NCI-H2029 (cell line): Measurements from ENCODE around the gene ZP1.

Experiments
- DNase-seq: peaks from one replicate; lab custom pipeline; 2025; lab: John Stamatoyannopoulos, UW

ZP1 gene

DNA sequence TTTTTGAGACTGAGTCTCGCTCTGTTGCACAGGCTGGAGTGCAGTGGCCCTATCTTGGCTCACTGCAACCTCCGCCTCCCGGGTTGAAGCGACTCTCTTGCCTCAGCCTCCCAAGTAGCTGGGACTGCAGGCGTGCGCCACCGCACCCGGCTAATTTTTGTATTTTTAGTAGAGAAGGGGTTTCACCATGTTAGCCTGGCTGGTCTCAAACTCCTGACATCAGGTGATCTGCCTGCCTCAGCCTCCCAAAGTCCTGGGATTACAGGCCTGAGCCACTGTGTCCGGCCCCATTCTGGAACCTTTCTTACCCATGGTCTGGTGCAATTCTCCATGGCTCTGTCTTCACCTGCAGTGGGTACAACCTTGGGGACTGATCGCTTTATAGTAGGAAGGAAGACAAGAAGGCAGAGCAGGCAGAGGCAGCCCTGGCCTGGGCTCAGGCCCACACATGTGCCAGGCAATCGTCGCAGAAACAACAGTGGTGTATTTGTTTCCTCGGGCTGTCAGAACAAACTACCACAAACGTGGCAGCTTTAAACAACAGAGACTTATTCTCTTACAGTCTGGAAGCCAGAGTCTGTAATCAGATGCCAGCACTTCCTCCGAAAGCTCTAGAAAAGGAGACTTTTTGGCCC lies 7.6 kb upstream of the ZP1 start:
- no peak for DNase-seq

DNA sequence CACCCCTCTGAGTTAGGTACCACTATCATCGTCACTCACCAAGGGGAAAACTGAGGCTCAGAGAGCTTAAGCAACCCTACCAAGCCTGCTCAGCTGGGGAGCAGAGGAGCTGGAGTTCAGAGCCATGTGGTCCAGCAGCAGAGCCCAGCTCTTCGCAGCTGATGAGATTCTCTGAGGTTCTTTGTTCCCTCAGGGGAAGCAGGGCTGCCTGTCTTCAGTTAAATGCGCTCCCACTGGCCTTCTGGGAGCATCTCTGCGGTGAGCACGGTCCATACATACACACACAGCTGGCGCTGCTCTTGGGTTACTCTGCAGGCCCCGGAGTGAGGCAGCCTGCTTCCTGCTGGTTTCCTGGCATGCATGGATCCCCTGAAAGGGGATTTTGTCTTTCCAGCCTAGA lies 6.4 kb upstream of the ZP1 start:
- DNase-seq: no peak

GRCh38 chr11:60862171-60862570 lies 5.2 kb upstream of the ZP1 start:
- no peak for DNase-seq

DNA sequence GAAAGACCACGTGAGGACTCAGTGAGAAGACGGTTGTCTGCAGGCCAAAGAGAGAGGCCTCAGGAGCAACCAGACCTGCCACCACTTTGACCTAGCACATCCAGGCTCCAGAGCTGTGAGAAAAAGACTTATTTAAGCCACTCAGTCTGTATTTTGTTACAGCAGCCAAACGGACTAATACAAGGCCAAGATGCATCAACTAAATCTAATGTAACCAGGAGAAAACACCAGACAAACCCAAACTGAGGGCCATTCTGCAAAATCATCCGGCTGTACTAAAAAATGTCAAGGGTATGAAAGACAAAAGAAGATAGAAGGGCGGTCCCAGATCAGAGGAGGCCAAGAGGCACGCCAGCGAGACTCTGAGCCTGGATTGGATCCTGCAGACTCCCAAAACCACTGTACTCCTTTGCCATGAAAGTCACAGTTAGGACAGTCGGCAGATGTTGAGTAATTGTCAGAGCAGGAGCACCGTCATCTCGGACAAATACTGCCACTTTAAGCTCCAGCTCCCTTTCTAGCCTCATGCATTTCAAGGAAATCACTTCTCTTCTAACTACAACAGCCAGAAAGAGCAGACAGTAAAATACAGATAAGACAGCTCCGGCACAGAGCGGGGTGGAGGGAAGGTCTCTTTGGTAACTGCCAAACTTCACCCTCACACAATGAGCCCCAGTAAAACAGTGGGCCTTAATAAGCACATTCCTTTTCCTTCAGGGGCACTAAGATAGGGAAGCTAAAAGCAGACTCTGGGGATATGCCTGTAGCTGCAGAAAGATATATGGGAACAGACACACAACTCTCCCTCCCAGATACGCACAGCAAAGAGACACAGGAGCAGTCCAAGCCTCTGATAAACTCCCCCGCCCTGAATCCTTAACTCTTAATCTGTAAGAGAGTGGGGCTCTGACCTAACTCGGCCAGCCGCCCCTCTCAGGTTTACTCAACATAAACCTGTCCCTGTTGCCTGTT lies 3.5 kb upstream of the ZP1 start:
- DNase-seq: no peak

DNA sequence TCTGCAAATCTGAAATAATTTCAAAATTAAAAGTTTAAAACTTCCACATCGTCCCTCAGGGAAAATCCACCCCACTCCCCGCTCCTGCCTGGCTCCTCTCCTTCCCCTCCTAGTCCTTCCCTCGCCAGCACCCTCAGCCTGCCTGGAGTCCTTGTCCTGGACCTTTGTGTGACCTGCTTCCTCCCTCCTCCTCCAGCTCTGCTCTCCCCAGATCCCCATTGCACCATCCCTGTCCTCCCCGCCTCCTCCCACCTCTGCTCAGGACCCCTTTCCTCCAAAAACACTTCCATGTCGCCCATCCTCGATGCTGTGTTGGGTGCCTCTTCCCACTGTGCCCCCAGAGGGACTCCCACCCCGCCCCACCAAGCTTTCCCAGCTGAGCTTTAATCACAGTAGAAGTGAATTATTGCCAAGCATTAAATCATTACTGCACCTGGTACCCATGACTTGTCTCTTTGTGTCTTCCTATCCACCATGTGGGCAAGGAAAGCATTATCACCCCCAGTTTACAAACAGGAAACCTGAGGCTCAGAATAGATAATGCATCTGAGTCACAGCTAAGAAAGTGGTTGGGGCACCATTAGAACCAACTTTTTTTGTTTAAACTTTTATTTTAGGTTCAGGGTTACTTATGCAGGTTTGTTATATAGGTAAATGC lies 2.4 kb upstream of the ZP1 start:
- no peak for DNase-seq

- DNase-seq: no peak
Observed at GRCh38 chr11:60867871-60868681, 734 bp downstream of the ZP1 start.

- no peak for DNase-seq
Observed at GRCh38 chr11:60868682-60869450, 1.5 kb downstream of the ZP1 start.

- DNase-seq: no peak
Observed at GRCh38 chr11:60869451-60869825, 2.1 kb downstream of the ZP1 start.

GRCh38 chr11:60870276-60870675 lies 2.9 kb downstream of the ZP1 start:
- peak; percentile 57 for DNase-seq

DNA sequence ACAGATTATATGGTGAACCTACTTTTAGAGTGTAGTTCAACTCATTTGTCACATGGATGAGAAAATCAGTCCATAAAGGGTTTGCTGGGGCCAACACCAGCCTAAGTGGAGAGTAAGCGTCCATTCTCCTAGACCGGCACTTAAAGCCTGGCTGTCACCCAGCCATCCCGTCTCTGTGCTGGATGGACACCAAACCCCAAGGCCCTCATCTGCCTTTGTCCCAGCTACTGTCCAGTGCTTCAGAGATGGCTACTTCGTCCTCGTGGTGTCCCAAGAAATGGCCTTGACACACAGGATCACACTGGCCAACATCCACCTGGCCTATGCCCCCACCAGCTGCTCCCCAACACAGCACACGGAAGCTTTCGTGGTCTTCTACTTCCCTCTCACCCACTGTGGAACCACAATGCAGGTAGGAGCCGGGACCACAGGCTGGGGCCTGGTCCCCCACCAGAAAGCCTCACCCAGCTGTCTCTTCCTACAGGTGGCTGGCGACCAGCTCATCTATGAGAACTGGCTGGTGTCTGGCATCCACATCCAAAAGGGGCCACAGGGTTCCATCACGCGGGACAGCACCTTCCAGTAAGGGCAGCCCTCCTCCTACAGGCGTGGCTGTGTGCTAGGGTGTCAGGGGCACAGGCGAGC lies 3.5 kb downstream of the ZP1 start:
- DNase-seq: no peak

DNA sequence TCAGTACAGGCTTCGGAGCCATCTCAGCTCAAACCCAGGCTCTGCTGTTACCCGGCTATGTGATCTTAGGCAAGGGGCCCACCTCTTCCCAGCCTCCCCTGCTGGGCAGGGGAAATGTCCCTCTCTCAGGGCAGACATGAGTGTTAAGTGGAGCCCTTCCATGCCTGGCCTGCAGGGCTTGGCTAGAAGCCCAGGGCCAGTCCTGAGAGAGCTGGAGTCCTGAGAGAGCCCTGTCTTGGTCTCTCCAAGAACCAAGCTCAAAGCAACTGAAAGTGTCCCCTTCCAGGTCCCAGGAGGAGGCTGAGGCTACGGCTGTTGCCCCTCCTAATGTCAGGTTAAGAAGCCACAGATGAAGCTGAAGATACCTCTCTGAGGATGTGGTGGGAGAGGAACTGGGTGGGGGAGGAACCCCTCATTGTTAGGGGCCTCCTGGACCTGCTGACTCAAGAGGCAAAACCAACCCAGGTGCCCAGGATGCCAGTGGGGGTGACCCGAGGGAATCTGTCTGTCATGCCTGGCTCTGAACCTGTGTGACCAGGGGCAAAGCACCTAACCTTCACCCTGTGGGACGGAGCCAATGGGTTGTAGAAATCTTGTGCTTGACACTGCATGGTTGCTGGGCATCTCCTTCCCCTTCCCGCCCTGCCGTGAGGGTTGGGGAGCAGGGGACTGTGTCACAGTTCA lies 4.2 kb downstream of the ZP1 start:
- DNase-seq: no peak

GRCh38 chr11:60872124-60872960 lies 5.0 kb downstream of the ZP1 start:
- no peak for DNase-seq

DNA sequence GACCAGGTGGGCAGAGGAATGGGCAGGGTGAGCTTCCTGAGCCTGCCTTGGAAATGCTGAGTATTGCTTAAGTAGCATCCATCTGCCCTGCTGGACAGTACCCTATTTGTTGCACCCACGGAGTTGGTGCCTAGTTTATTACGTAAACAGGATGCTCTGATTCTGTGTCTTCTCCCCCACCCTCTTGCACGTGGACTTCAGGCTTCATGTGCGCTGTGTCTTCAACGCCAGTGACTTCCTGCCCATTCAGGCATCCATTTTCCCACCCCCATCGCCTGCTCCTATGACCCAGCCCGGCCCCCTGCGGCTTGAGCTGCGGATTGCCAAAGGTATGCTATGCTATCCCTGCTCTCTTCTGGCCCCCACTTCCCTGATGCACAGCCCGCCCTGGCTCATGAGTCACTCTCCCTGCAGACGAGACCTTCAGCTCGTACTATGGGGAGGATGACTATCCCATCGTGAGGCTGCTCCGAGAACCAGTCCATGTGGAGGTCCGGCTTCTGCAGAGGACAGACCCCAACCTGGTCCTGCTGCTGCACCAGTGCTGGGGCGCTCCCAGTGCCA lies 5.7 kb downstream of the ZP1 start:
- DNase-seq: no peak

DNA sequence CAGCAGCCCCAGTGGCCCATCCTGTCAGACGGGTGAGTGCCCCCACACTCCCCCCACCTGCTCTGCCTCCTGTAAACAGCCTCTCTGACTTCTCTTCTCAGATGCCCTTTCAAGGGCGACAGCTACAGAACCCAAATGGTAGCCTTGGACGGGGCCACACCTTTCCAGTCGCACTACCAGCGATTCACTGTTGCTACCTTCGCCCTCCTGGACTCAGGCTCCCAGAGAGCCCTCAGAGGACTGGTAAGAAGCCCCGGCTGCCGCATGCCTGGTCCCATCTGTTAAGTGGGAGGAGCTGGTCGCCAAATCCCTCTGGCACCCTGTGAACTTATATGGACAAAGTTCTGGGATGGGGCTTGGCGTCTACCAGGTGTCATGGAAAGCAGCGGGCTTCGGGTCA lies 6.2 kb downstream of the ZP1 start:
- DNase-seq: no peak

DNA sequence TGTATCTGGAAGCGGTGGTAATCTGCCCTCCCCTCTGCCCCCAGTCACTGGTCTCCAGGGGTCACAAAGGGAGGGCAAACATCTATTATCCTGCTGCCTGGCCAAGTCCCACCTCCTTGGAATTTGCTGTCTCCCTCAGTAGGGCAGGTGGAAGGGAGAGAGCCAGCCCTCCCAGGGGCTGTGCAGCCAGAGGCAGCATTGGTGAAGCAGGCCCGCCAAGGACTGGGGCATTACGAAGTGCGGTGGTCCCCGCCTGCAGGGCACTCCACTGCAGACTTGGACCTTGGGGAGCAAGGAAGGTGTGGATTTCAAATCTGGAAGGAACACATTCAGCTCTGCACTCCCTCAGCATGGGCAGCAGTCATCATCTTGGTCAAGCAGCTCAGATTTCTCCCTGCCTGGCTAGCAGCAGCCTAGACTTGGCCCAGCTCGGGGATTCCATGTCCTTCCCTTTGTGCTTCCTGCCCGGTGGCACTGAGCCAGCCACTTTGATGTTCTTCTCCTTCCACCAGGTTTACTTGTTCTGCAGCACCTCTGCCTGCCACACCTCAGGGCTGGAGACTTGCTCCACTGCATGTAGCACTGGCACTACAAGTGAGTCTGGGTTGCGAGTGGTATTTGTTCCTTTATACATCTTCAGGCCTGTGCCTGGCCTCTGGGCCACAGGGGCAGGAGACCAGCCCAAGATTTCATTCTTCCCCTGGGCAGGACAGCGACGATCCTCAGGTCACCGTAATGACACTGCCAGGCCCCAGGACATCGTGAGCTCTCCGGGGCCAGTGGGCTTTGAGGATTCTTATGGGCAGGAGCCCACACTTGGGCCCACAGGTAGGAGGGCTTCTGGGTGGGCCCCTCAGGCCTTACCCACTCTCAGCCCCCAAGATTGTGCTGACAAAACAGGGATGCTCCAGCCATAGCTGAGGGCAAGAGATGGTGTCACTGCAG lies 7.4 kb downstream of the ZP1 start:
- DNase-seq: no peak

DNA sequence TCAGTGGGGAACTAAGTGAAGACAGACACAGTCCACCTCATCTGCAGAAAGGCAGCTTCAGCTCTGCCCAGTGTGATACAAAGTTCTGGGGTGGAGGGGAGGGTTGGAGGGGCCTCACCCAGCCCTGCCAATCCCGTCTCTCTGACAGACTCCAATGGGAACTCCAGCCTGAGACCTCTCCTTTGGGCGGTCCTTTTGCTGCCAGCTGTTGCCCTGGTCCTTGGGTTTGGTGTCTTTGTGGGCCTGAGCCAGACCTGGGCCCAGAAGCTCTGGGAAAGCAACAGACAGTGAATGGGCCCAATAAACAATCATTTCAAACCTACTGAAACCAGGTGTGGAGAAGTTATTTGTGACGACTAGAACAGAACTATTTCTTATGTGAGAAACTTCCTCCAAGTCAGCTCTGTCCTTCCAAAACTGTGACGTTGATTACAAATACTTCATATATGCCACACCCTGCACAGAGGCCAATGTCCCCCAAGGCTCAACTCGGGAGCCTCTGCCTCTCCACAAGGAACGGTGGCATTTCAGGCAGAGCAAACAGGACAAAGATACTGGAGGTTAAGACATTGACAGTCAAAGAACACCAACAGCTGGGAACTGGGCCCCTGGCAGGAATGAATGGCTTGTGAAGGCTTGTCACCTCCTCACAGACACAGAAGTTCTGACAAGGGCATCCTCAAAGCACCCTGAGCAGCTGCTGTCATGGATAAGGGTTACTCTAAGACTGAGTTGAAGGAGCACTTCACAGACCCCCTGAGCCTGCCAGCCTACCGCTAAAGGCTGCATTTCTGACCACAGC lies 8.2 kb downstream of the ZP1 start:
- DNase-seq: no peak

GRCh38 chr11:60876168-60876485 lies 8.8 kb downstream of the ZP1 start:
- DNase-seq: no peak
